Sigmoid colon (tissue), 7 donors: Measurements from ENCODE around the gene LRRTM1. TPM values are rescaled to one million over a fixed set of nuclear protein-coding genes. Genes with fewer than 3 reads are reported as not detected.

Source experiments
- DNase-seq: peaks from one replicate; pipeline ENCODE4 v3.0.0-alpha.2; 2019
- H3K27ac ChIP-seq, 4 donors: fragments of 200-600 bp; sonication (generic); one replicate each; pipeline ENCODE4 v1.5.1; 2016 to 2019; ENCODE audit warnings: mild to moderate bottlenecking in 1 of 4
- H3K27me3 ChIP-seq, 3 donors: fragments of 200-600 bp; sonication (generic); one replicate each; pipeline ENCODE4 v1.5.1; 2019; ENCODE audit warnings: mild to moderate bottlenecking in 1 of 3
- H3K36me3 ChIP-seq, 4 donors: fragments of 200-600 bp; sonication (generic); one replicate each; pipeline ENCODE4 v1.5.1; 2016 to 2019
- H3K4me1 ChIP-seq, 4 donors: fragments of 200-600 bp; sonication (generic); one replicate each; pipeline ENCODE4 v1.5.1; 2017 to 2019
- H3K4me3 ChIP-seq, 4 donors: fragments of 200-600 bp; sonication (generic); one replicate each; pipeline ENCODE4 v1.5.1; 2017 to 2019; ENCODE audit warnings: mild to moderate bottlenecking in 2 of 4, moderate library complexity in 1 of 4
- H3K9me3 ChIP-seq, 4 donors: fragments of 200-600 bp in 3 of 4; sonication (generic) in 3 of 4; one replicate each; pipeline versions ENCODE4 v1.5.1 to v1.6.1; 2013 to 2019
- CTCF ChIP-seq, 4 experiments: fragments of 450-650 bp in 3 of 4; fragments of 200-600 bp in 1 of 4; IDR thresholded peaks; one replicate each; pipeline ENCODE4 v1.5.1; 2016 to 2019; ENCODE audit warnings: antibody characterized with exemption in 4 of 4, mild to moderate bottlenecking in 3 of 4, moderate library complexity in 2 of 4
- EP300 ChIP-seq, 4 donors: sonication (generic); formaldehyde crosslinking; IDR thresholded peaks; one replicate each; pipeline ENCODE4 v1.6.1; 2017; ENCODE audit warnings: antibody characterized with exemption in 4 of 4
- POLR2A ChIP-seq, 2 donors: fragments of 450-650 bp; IDR thresholded peaks; one replicate each; pipeline ENCODE4 v1.6.1; 2016; ENCODE audit warnings: antibody characterized with exemption in 2 of 2, mild to moderate bottlenecking in 2 of 2, moderate library complexity in 2 of 2
- POLR2AphosphoS5 ChIP-seq, 4 donors: sonication (generic); formaldehyde crosslinking; IDR thresholded peaks; one replicate each; pipeline ENCODE4 v1.6.1; 2017; ENCODE audit warnings: antibody characterized with exemption in 4 of 4
- WGBS, 2 donors: extraction: QIAGEN DNeasy Blood & Tissue Kit; methylation state at CpG; one replicate each; pipeline ENCODE4 v1.1.7; 2013; 5-methylcytosine and 5-hydroxymethylcytosine counted together
- intact Hi-C: fragments of 100-400 bp; cut with DNase I; formaldehyde crosslinking; loops from one replicate; pipeline ENCODE4 v1.15.1; 2023
- polyA plus RNA-seq, 3 donors: library from polyadenylated mRNA; stranded (reverse); fragments of 200-250 nt; gene quantifications; one replicate each; pipeline ENCODE4 v1.2.3, GENCODE V29; 2013
- total RNA-seq, 4 donors: library from RNA; depleted of rRNA; stranded (reverse); fragments of >200 nt; gene quantifications; one replicate each; pipeline ENCODE4 v1.1.0, GENCODE V29; 2016
- donor health status: healthy with polysubstance abuse.
- donor health status: Bipolar disorder and iron deficiency.
- donor health status: healthy.

Gene LRRTM1
- total and polyA plus RNA-seq, 7 donors, result 0.49 to 3.0 (median 1.5) TPM; not detected in 2

- intact Hi-C loops, result no loop called here
- Histone ChIP-seq H3K4me1 (no peaks in the 10 kb centered on the region), H3K9me3 (no peaks in the 10 kb centered on the region), H3K4me3 (no peak overlapping the region), H3K36me3 (no peaks in the 10 kb centered on the region), H3K27me3 (no peaks in the 10 kb centered on the region), H3K27ac (no peak overlapping the region)
- no peak for DNase-seq
- 93% methylated on average over 5 of the region's 5 CpGs for WGBS, 2 donors
- TF ChIP-seq POLR2A (IDR thresholded peaks at IDR 0.05) (no peak), POLR2AphosphoS5 (IDR thresholded peaks at IDR 0.05) (no peak), CTCF (IDR thresholded peaks at IDR 0.05) (no peak), EP300 (IDR thresholded peaks at IDR 0.05) (no peak)
Measured at GRCh38 chr2:80312282-80312839, 7.8 kb upstream of the LRRTM1 start.

GRCh38 chr2:80311304-80311703 is 6.8 kb upstream of the LRRTM1 start:
- no peak overlapping the region for H3K4me3 ChIP-seq
- no peaks in the 10 kb centered on the region for H3K36me3 ChIP-seq
- no peak overlapping the region for H3K27ac ChIP-seq
- WGBS, 2 donors, result 28 to 53% methylated on average over 3 of the region's 3 CpGs
- no peaks in the 10 kb centered on the region for H3K4me1 ChIP-seq
- TF ChIP-seq EP300 (IDR thresholded peaks at IDR 0.05), result no peak
- TF ChIP-seq CTCF (IDR thresholded peaks at IDR 0.05), result no peak
- no peak for TF ChIP-seq POLR2A (IDR thresholded peaks at IDR 0.05)
- TF ChIP-seq POLR2AphosphoS5 (IDR thresholded peaks at IDR 0.05), result no peak
- peaks cover 0 to 4% (median 0%) of the 10 kb centered on the region in 3 donors for H3K27me3 ChIP-seq
- no peak for DNase-seq
- no peaks in the 10 kb centered on the region for H3K9me3 ChIP-seq
- intact Hi-C loops, result no loop called here

- H3K4me1 ChIP-seq, result peaks cover 0 to 21% (median 18%) of the 10 kb centered on the region in 4 donors
- H3K4me3 ChIP-seq, result peak overlapping the region in 3 of 4 donors; percentile 45 to 56 (median 48)
- H3K27ac ChIP-seq, result peak overlapping the region in 2 of 4 donors; percentile 13 to 59
- DNase-seq, result no peak
- no peaks in the 10 kb centered on the region for H3K36me3 ChIP-seq
- WGBS, 2 donors, result 2 to 3% methylated on average over 64 of the region's 64 CpGs
- no peaks in the 10 kb centered on the region for H3K9me3 ChIP-seq
- intact Hi-C loops, result no loop called here
- peaks cover 13 to 49% (median 19%) of the 10 kb centered on the region in 3 donors for H3K27me3 ChIP-seq
- TF ChIP-seq CTCF (IDR thresholded peaks at IDR 0.05), result no peak
- TF ChIP-seq EP300 (IDR thresholded peaks at IDR 0.05), result no peak
- no peak for TF ChIP-seq POLR2AphosphoS5 (IDR thresholded peaks at IDR 0.05)
- no peak for TF ChIP-seq POLR2A (IDR thresholded peaks at IDR 0.05)
Measured at GRCh38 chr2:80303006-80303908, 1.3 kb downstream of the LRRTM1 start.

DNA sequence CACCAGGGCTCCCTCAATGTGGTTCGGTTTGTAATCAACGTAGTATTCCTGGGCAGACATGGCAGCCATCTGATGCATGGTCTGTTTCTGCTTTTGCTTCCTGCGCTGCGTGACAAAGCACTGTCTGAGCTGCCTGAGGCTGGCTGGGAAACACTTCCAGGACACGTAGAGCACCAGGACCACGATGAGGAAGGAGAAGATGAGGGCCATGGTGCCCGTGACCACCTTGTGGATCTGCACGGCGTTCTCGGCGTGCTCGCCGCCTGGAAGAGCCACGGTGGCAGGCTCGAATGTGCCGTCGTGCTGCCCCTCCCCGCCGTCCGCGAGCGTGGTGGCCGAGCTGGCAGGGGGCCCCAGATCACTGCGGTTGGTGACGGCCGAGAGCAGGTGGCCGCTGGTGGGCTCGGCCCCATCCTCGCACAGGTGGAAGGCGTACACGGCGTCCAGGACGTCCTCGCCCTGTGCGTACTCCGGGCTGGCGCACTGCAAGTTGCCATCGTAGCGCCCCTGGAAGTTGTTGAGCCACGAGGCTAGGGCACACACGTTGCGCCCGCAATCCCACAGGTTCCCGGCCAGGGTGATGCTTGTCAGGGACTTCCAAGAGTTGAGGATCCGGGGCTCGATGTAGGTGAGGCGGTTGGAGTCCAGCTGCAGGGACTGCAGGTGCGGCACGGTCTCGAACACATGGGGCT is 2.1 kb downstream of the LRRTM1 start:
- Histone ChIP-seq H3K36me3 (no peaks in the 10 kb centered on the region), H3K9me3 (no peaks in the 10 kb centered on the region), H3K27me3 (peaks cover 13 to 49% (median 19%) of the 10 kb centered on the region in 3 donors), H3K4me3 (peak overlapping the region in 3 of 4 donors; percentile 45 to 56 (median 48)), H3K4me1 (peaks cover 0 to 21% (median 18%) of the 10 kb centered on the region in 4 donors), H3K27ac (peak overlapping the region in 2 of 4 donors; percentile 17 to 34)
- WGBS, 2 donors, result 7 to 8% methylated on average over 50 of the region's 50 CpGs
- TF ChIP-seq CTCF (IDR thresholded peaks at IDR 0.05) (no peak), POLR2A (IDR thresholded peaks at IDR 0.05) (no peak)
- intact Hi-C loops, result no loop called here
- DNase-seq, result no peak
